ENCODE results near the gene WWOX. TPM values are rescaled to one million over a fixed set of nuclear protein-coding genes. Genes with fewer than 3 reads are reported as not detected.

Gene WWOX
- polyA plus RNA-seq, 1 donor (not counting 4 experiments of a cell fraction or from before 2014, with no cell fraction given): 5.1 TPM

GRCh38 chr16:78791926-78792325 is 692.5 kb downstream of the WWOX start:
- Histone ChIP-seq H3K4me1 (ENCODE audit: control insufficient read depth, extremely low read depth, insufficient read depth, low read length) (no peaks in the 10 kb centered on the region), H4K20me1 (ENCODE audit: control insufficient read depth, extremely low read depth, insufficient read depth, low read length) (no peaks in the 10 kb centered on the region), H3K4me3 (ENCODE audit: control insufficient read depth in 2 of 3, extremely low read depth in 1 of 3, insufficient read depth in 2 of 3, low read depth in 1 of 3, low read length in 3 of 3) (no peak overlapping the region), H3K4me2 (ENCODE audit: control insufficient read depth, extremely low read depth, insufficient read depth, low read depth, low read length) (no peak overlapping the region), H3K36me3 (ENCODE audit: control insufficient read depth in 2 of 2, extremely low read depth in 1 of 2, insufficient read depth in 2 of 2, low read length in 2 of 2) (no peaks in the 10 kb centered on the region), H3K9ac (ENCODE audit: control insufficient read depth, extremely low read depth, insufficient read depth, low read length) (no peak overlapping the region), H3K9me3 (ENCODE audit: control insufficient read depth, low read depth, low read length) (no peaks in the 10 kb centered on the region), H3K79me2 (ENCODE audit: control insufficient read depth, insufficient read depth, low read length) (no peaks in the 10 kb centered on the region), H3K27me3 (ENCODE audit: control insufficient read depth, extremely low read depth, insufficient read depth, low read length) (no peaks in the 10 kb centered on the region), H3K27ac (ENCODE audit: control insufficient read depth, insufficient read depth, low read length) (no peak overlapping the region), H2AFZ (ENCODE audit: control insufficient read depth, low read length) (no peak overlapping the region), H3K9me1 (ENCODE audit: control insufficient read depth, extremely low read depth, insufficient read depth, low read length) (no peaks in the 10 kb centered on the region)
- dilution Hi-C loops (cut with MboI; ENCODE audit: extremely low pct_ligation_motif_present, low sequenced_read_pairs): no loop called here
- FAIRE-seq: no peak
- TF ChIP-seq CTCF (optimal IDR thresholded peaks at IDR 0.05 in 1 of 3, IDR thresholded peaks at IDR 0.05 in 1 of 3, conservative IDR thresholded peaks at IDR 0.05 in 1 of 3; ENCODE audit: extremely low read depth in 1 of 3, insufficient read depth in 2 of 3, low read length in 3 of 3): no peak
- no peak for DNase-seq (ENCODE audit: low read depth, low spot score)

DNA sequence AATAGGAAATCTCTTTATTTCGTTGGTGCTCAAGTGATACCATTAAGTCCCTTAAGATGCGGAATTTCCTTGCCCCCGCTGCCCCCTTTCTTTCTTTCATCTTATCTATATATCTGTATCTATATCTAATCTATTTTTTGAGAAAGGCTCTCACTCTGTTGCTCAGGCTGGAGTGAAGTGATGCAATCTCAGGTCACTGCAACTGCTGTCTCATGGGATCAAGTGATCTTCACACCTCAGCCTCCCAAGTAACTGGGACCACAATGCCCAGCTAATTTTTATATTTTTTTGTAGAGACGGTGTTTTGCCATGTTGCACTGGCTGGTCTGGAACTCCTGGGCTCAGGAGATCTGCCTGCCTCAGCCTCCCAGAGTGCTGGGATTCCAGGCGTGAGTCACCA is 693.5 kb downstream of the WWOX start:
- TF ChIP-seq EZH2 (IDR thresholded peaks at IDR 0.05; ENCODE audit: low read length): no peak
- no peak overlapping the region for H3K9ac ChIP-seq (ENCODE audit: control insufficient read depth, extremely low read depth, insufficient read depth, low read length)
- no peaks in the 10 kb centered on the region for H3K4me1 ChIP-seq (ENCODE audit: control insufficient read depth, extremely low read depth, insufficient read depth, low read length)
- H3K27me3 ChIP-seq (ENCODE audit: control insufficient read depth, extremely low read depth, insufficient read depth, low read length): no peaks in the 10 kb centered on the region
- H3K79me2 ChIP-seq (ENCODE audit: control insufficient read depth, insufficient read depth, low read length): no peaks in the 10 kb centered on the region
- no peak overlapping the region for H3K4me2 ChIP-seq (ENCODE audit: control insufficient read depth, extremely low read depth, insufficient read depth, low read depth, low read length)
- H3K36me3 ChIP-seq (ENCODE audit: control insufficient read depth in 2 of 2, extremely low read depth in 1 of 2, insufficient read depth in 2 of 2, low read length in 2 of 2): no peaks in the 10 kb centered on the region
- no peak overlapping the region for H3K4me3 ChIP-seq (ENCODE audit: control insufficient read depth in 2 of 3, extremely low read depth in 1 of 3, insufficient read depth in 2 of 3, low read depth in 1 of 3, low read length in 3 of 3)
- no peaks in the 10 kb centered on the region for H3K9me3 ChIP-seq (ENCODE audit: control insufficient read depth, low read depth, low read length)
- dilution Hi-C loops (cut with MboI; ENCODE audit: extremely low pct_ligation_motif_present, low sequenced_read_pairs): no loop called here
- H3K27ac ChIP-seq (ENCODE audit: control insufficient read depth, insufficient read depth, low read length): no peak overlapping the region
- H2AFZ ChIP-seq (ENCODE audit: control insufficient read depth, low read length): no peak overlapping the region
- H4K20me1 ChIP-seq (ENCODE audit: control insufficient read depth, extremely low read depth, insufficient read depth, low read length): no peaks in the 10 kb centered on the region
- DNase-seq (ENCODE audit: low read depth, low spot score) (no peak), FAIRE-seq (no peak)
- no peaks in the 10 kb centered on the region for H3K9me1 ChIP-seq (ENCODE audit: control insufficient read depth, extremely low read depth, insufficient read depth, low read length)

DNA sequence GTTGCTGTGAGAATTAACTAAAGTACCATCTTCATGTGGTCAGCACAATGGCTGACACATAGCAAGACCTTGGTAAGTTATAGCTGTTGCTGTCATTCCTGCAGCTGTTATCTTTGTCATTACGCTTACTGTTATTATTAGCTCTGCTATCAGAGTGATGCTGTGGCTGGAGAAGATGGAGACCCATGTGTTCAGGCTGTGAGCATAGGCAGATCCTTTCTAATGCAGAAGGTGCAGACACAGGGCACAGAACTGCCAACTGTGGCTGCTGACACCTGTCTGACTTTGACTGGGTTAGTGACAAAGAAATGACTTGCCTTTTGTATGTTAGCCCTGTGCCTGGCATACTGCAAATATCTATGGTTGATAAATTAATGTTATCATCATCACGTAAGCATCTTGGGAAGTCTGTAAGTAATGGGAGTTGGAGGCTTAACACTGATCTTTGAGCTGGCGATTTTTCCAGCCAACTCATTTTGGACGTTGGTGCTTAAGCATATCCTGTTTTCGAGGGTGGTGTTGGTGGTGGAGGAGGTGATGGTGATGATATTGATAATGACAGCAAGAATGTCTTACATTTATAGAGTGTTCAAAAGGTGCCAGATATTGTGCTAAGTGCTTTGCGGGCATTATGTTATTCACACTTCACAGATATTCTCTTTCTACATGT is 695.3 kb downstream of the WWOX start:
- no peaks in the 10 kb centered on the region for H3K27me3 ChIP-seq (ENCODE audit: control insufficient read depth, extremely low read depth, insufficient read depth, low read length)
- FAIRE-seq (no peak), DNase-seq (ENCODE audit: low read depth, low spot score) (no peak)
- H3K9me3 ChIP-seq (ENCODE audit: control insufficient read depth, low read depth, low read length): no peaks in the 10 kb centered on the region
- dilution Hi-C loops (cut with MboI; ENCODE audit: extremely low pct_ligation_motif_present, low sequenced_read_pairs): no loop called here
- no peaks in the 10 kb centered on the region for H3K4me1 ChIP-seq (ENCODE audit: control insufficient read depth, extremely low read depth, insufficient read depth, low read length)
- TF ChIP-seq CTCF (optimal IDR thresholded peaks at IDR 0.05 in 1 of 3, IDR thresholded peaks at IDR 0.05 in 1 of 3, conservative IDR thresholded peaks at IDR 0.05 in 1 of 3; ENCODE audit: extremely low read depth in 1 of 3, insufficient read depth in 2 of 3, low read length in 3 of 3): no peak
- TF ChIP-seq EZH2 (IDR thresholded peaks at IDR 0.05; ENCODE audit: low read length): no peak
- H3K9ac ChIP-seq (ENCODE audit: control insufficient read depth, extremely low read depth, insufficient read depth, low read length): no peak overlapping the region
- H3K27ac ChIP-seq (ENCODE audit: control insufficient read depth, insufficient read depth, low read length): no peak overlapping the region
- no peaks in the 10 kb centered on the region for H3K36me3 ChIP-seq (ENCODE audit: control insufficient read depth in 2 of 2, extremely low read depth in 1 of 2, insufficient read depth in 2 of 2, low read length in 2 of 2)
- no peak overlapping the region for H2AFZ ChIP-seq (ENCODE audit: control insufficient read depth, low read length)
- H3K9me1 ChIP-seq (ENCODE audit: control insufficient read depth, extremely low read depth, insufficient read depth, low read length): no peaks in the 10 kb centered on the region
- no peak overlapping the region for H3K4me3 ChIP-seq (ENCODE audit: control insufficient read depth in 2 of 3, extremely low read depth in 1 of 3, insufficient read depth in 2 of 3, low read depth in 1 of 3, low read length in 3 of 3)
- H3K79me2 ChIP-seq (ENCODE audit: control insufficient read depth, insufficient read depth, low read length): no peaks in the 10 kb centered on the region
- no peak overlapping the region for H3K4me2 ChIP-seq (ENCODE audit: control insufficient read depth, extremely low read depth, insufficient read depth, low read depth, low read length)
- H4K20me1 ChIP-seq (ENCODE audit: control insufficient read depth, extremely low read depth, insufficient read depth, low read length): no peaks in the 10 kb centered on the region

Data from keratinocyte (primary cell).